Measurements from ENCODE around the gene SMIM41.

SMIM41 gene

GRCh38 chr12:52120951-52121823 lies 41.7 kb downstream of the SMIM41 start:
- no peak for DNase-seq (ENCODE audit: low read depth in 1 of 2, low spot score in 1 of 2)

- peak; percentile 34 to 48 for DNase-seq (ENCODE audit: low read depth in 1 of 2, low spot score in 1 of 2)
Observed at GRCh38 chr12:52121824-52122539, 42.5 kb downstream of the SMIM41 start.

GRCh38 chr12:52122540-52122871 lies 43.0 kb downstream of the SMIM41 start:
- DNase-seq (ENCODE audit: low read depth in 1 of 2, low spot score in 1 of 2) = no peak

GRCh38 chr12:52122904-52123303 lies 43.4 kb downstream of the SMIM41 start:
- DNase-seq (ENCODE audit: low read depth in 1 of 2, low spot score in 1 of 2) = no peak

- DNase-seq (ENCODE audit: low read depth in 1 of 2, low spot score in 1 of 2) = no peak
Observed at GRCh38 chr12:52123487-52124186, 44.1 kb downstream of the SMIM41 start.

GRCh38 chr12:52125476-52125900 lies 46.0 kb downstream of the SMIM41 start:
- no peak for DNase-seq (ENCODE audit: low read depth in 1 of 2, low spot score in 1 of 2)

- DNase-seq (ENCODE audit: low read depth in 1 of 2, low spot score in 1 of 2) = no peak
Observed at GRCh38 chr12:52126050-52126604, 46.6 kb downstream of the SMIM41 start.

- no peak for DNase-seq (ENCODE audit: low read depth in 1 of 2, low spot score in 1 of 2)
Observed at GRCh38 chr12:52126605-52127578, 47.4 kb downstream of the SMIM41 start.

- DNase-seq (ENCODE audit: low read depth in 1 of 2, low spot score in 1 of 2) = no peak
Observed at GRCh38 chr12:52127683-52128450, 48.4 kb downstream of the SMIM41 start.

- DNase-seq (ENCODE audit: low read depth in 1 of 2, low spot score in 1 of 2) = no peak
Observed at GRCh38 chr12:52130711-52131110, 51.2 kb downstream of the SMIM41 start.

GRCh38 chr12:52132754-52133161 lies 53.3 kb downstream of the SMIM41 start:
- no peak for DNase-seq (ENCODE audit: low read depth in 1 of 2, low spot score in 1 of 2)

- DNase-seq (ENCODE audit: low read depth in 1 of 2, low spot score in 1 of 2) = no peak
Observed at GRCh38 chr12:52137746-52138145, 58.2 kb downstream of the SMIM41 start.

- DNase-seq (ENCODE audit: low read depth in 1 of 2, low spot score in 1 of 2) = no peak
Observed at GRCh38 chr12:52139147-52139546, 59.6 kb downstream of the SMIM41 start.

- DNase-seq (ENCODE audit: low read depth in 1 of 2, low spot score in 1 of 2) = no peak
Observed at GRCh38 chr12:52139579-52140062, 60.1 kb downstream of the SMIM41 start.

- DNase-seq (ENCODE audit: low read depth in 1 of 2, low spot score in 1 of 2) = no peak
Observed at GRCh38 chr12:52141306-52141705, 61.8 kb downstream of the SMIM41 start.

- DNase-seq (ENCODE audit: low read depth in 1 of 2, low spot score in 1 of 2) = no peak
Observed at GRCh38 chr12:52141875-52142274, 62.4 kb downstream of the SMIM41 start.

GRCh38 chr12:52142431-52142830 lies 62.9 kb downstream of the SMIM41 start:
- no peak for DNase-seq (ENCODE audit: low read depth in 1 of 2, low spot score in 1 of 2)

GRCh38 chr12:52144512-52145227 lies 65.2 kb downstream of the SMIM41 start:
- no peak for DNase-seq (ENCODE audit: low read depth in 1 of 2, low spot score in 1 of 2)

All from activated CD4-positive, alpha-beta T cell treated with anti-CD3 and anti-CD28 coated beads, Interleukin-2, amount 50 U/mL, for 24 hours (primary cell).